Peyer's patch (tissue), 4 donors: ENCODE results near the gene MON1A. TPM values are rescaled to one million over a fixed set of nuclear protein-coding genes. Genes with fewer than 3 reads are reported as not detected.
"Not testable (repeated sequence)": the region's sequence is repeated elsewhere in the genome, so short reads cannot be mapped to it uniquely, and the experiment has no call there.

ENCODE experiments used
- DNase-seq, 3 donors: peaks; one replicate each; pipeline ENCODE4 v3.0.0-alpha.2; 2017 to 2019
- H3K27ac ChIP-seq, 4 donors: fragments of 200-600 bp; sonication (generic); one replicate each; pipeline ENCODE4 v1.5.1; 2016 to 2019
- H3K27me3 ChIP-seq, 2 donors: fragments of 200-600 bp; sonication (generic); one replicate each; pipeline ENCODE4 v1.5.1; 2019
- H3K36me3 ChIP-seq, 3 donors: fragments of 200-600 bp; sonication (generic); one replicate each; pipeline ENCODE4 v1.5.1; 2016 to 2019
- H3K4me1 ChIP-seq, 4 donors: fragments of 200-600 bp; sonication (generic); one replicate each; pipeline ENCODE4 v1.5.1; 2016 to 2019
- H3K4me3 ChIP-seq, 4 donors: fragments of 200-600 bp; sonication (generic); 1 replicate in 3 of 4; 2 replicates in 1 of 4; pipeline ENCODE4 v1.5.1; 2016 to 2019; ENCODE audit warnings: mild to moderate bottlenecking in 1 of 4
- H3K9me3 ChIP-seq, 4 donors: fragments of 200-600 bp; sonication (generic); one replicate each; pipeline ENCODE4 v1.5.1; 2016 to 2019; ENCODE audit warnings: mild to moderate bottlenecking in 1 of 4
- POLR2A ChIP-seq, 2 donors: fragments of 450-650 bp; IDR thresholded peaks; one replicate each; pipeline ENCODE4 v1.5.1; 2017; ENCODE audit warnings: antibody characterized with exemption in 2 of 2, mild to moderate bottlenecking in 2 of 2, moderate library complexity in 2 of 2
- total RNA-seq, 4 donors: library from RNA; depleted of rRNA; stranded (reverse); fragments of >200 nt; gene quantifications; one replicate each; pipeline ENCODE4 v1.1.0, GENCODE V29; 2016
- TF ChIP-seq, protein P1 (sequence below), 6 experiments: fragments of 450-650 bp in 4 of 6; fragments of 200-600 bp in 2 of 6; sonication (generic) in 1 of 6; IDR thresholded peaks; one replicate each; pipeline ENCODE4 v1.5.1; 2017 to 2019; ENCODE audit warnings: antibody characterized with exemption in 6 of 6, mild to moderate bottlenecking in 3 of 6, moderate library complexity in 1 of 6

MON1A gene
- total RNA-seq, 4 donors from 2014 or later, result 19.0 to 32.3 (median 22.5) TPM

DNA sequence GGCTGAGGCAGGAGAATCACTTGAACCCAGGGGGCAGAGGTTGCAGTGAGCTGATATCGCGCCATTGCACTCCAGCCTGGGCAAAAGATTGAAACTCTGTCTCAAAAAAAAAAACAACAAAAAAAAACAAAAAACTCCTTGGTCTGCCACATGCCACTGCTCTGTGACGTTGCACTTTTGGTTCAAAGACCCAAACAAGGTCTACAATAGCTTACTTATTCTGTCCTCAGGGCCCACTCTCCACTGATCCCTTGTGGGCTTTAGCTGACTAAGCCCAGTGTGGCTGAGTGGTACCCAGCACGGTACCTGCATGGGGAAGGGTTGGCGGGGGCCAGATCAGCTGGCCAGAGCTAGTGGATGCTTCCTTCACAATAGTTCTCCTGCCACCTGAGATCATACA, 1.8 kb downstream of the MON1A start:
- Histone ChIP-seq H3K4me1 (peaks cover 0 to 28% (median 9%) of the 10 kb centered on the region in 4 donors), H3K4me3 (no peak overlapping the region), H3K36me3 (no peaks in the 10 kb centered on the region), H3K9me3 (no peaks in the 10 kb centered on the region), H3K27me3 (no peaks in the 10 kb centered on the region), H3K27ac (peak overlapping the region in 2 of 4 donors; percentile 89 to 96)
- no peak for DNase-seq
- TF ChIP-seq, protein P1, sequence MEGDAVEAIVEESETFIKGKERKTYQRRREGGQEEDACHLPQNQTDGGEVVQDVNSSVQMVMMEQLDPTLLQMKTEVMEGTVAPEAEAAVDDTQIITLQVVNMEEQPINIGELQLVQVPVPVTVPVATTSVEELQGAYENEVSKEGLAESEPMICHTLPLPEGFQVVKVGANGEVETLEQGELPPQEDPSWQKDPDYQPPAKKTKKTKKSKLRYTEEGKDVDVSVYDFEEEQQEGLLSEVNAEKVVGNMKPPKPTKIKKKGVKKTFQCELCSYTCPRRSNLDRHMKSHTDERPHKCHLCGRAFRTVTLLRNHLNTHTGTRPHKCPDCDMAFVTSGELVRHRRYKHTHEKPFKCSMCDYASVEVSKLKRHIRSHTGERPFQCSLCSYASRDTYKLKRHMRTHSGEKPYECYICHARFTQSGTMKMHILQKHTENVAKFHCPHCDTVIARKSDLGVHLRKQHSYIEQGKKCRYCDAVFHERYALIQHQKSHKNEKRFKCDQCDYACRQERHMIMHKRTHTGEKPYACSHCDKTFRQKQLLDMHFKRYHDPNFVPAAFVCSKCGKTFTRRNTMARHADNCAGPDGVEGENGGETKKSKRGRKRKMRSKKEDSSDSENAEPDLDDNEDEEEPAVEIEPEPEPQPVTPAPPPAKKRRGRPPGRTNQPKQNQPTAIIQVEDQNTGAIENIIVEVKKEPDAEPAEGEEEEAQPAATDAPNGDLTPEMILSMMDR (IDR thresholded peaks at IDR 0.05), result no peak
- no peak for TF ChIP-seq POLR2A (IDR thresholded peaks at IDR 0.05)

DNA sequence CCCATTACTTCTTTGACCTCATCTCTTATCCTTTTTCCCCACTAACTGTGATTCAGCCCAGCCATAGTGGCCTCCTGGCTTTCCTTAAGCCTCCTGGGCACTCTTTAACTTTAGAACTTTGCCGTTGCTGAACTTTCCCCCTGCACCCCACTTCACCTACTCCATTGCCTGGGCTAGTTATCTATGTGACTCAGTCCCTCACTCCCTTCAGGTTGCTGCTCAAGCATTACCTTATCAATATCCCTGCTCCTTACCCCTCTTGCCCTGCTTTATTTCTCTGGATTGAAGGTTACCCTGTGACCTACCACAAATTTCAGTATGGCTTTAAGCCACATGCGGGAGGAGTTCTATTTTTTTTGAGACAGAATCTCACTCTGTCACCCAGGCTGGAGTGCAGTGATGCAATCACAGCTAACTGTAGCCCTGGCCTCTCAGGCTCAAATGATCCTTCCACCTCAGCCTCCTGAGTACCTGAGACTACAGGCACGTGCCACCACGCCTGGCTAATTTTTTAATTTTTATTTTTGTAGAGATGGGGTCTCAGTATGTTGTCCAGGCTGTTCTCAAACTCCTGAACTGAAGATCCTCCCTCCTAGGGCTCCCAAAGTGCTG, 3.4 kb downstream of the MON1A start:
- H3K27me3 ChIP-seq, result no peaks in the 10 kb centered on the region
- H3K4me1 ChIP-seq, result peaks cover 0 to 28% (median 9%) of the 10 kb centered on the region in 4 donors
- TF ChIP-seq, protein P1 (IDR thresholded peaks at IDR 0.05), result no peak
- TF ChIP-seq POLR2A (IDR thresholded peaks at IDR 0.05), result peak in 1 of 2 donors; percentile 6
- DNase-seq, result no peak
- no peak overlapping the region for H3K4me3 ChIP-seq
- no peaks in the 10 kb centered on the region for H3K9me3 ChIP-seq
- no peaks in the 10 kb centered on the region for H3K36me3 ChIP-seq
- H3K27ac ChIP-seq, result peak overlapping the region in 1 of 4 donors; percentile 68

DNA sequence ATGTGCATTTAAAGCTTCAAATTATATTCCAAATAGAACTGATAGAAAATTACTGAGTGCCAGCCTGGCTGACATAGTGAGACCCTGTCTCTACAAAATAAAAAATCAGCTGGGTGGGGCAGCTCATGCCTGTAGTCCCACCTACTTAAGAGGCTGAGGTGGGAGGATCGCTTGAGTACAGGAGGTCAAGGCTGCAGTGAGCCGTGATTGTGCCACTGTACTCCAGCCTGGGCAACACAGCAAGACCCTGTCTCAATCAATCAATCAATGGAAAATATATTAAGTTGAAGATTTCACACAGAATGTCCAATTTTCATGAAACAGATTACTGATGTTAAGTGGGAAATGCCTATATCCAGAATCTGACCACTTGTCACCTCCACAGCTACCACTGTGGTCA, 4.1 kb downstream of the MON1A start:
- DNase-seq, result no peak
- no peak overlapping the region for H3K4me3 ChIP-seq
- H3K4me1 ChIP-seq, result peaks cover 0 to 25% (median 7%) of the 10 kb centered on the region in 4 donors
- no peaks in the 10 kb centered on the region for H3K27me3 ChIP-seq
- H3K27ac ChIP-seq, result peak overlapping the region in 1 of 4 donors; percentile 68
- no peaks in the 10 kb centered on the region for H3K36me3 ChIP-seq
- TF ChIP-seq POLR2A (IDR thresholded peaks at IDR 0.05), result no peak
- TF ChIP-seq, protein P1 (IDR thresholded peaks at IDR 0.05), result no peak
- no peaks in the 10 kb centered on the region for H3K9me3 ChIP-seq

DNA sequence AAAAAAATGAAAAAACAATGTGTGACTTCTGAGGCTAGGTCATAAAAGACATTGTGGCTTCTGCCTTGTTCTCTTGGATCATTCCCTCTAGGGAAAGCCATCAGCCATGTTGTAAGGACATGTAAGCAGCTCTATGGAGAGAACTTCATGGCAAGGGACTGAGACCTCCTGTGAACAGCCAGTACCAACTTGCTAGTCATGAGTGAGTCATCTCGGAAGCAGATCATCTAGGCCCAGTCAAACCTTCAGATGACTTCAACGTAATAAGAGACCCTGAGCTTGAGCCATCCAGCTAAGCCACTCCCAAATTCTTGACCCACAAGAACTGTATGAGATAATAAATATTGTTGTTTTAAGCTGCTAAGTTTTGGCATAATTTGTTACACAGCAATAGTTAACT, 4.9 kb downstream of the MON1A start:
- Histone ChIP-seq H3K4me3 (no peak overlapping the region), H3K36me3 (no peaks in the 10 kb centered on the region), H3K27me3 (no peaks in the 10 kb centered on the region), H3K9me3 (no peaks in the 10 kb centered on the region), H3K27ac (no peak overlapping the region), H3K4me1 (peaks cover 0 to 21% (median 4%) of the 10 kb centered on the region in 4 donors)
- TF ChIP-seq, protein P1 (IDR thresholded peaks at IDR 0.05), result no peak
- TF ChIP-seq POLR2A (IDR thresholded peaks at IDR 0.05), result no peak
- no peak for DNase-seq

DNA sequence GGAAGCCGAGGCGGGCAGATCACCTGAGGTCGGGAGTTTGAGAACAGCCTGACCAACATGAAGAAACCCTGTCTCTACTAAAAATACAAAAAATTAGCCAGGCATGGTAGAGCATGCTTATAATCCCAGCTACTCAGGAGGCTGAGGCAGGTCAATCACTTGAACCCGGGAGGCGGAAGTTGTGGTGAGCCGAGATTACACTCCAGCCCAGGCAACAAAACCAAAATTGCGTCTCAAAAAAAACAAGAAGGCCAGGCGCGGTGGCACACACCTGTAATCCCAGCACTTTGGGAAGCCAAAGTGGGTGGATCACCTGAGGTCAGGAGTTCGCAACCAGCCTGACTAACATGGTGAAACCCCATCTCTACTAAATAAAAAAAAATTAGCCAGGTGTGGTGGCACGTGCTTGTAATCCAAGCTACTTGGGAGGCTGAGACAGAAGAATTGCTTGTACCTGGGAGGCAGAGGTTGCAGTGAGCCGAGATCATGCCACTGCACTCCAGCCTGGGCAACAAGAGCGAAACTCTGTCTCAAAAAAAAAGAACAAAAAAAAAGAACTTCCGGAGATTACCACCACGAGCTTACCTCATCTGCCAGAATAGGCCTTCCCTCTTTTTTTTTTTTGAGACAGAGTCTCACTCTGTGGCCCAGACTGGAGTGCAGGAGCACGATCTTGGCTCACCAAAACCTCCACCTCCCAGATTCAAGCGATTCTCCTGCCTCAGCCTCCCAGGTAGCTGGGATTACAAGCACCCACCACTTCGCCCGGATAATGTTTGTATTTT, 11.6 kb downstream of the MON1A start:
- not testable (repeated sequence) for H3K27ac ChIP-seq, DNase-seq, H3K4me3 ChIP-seq, H3K27me3 ChIP-seq, H3K9me3 ChIP-seq, H3K4me1 ChIP-seq, H3K36me3 ChIP-seq

DNA sequence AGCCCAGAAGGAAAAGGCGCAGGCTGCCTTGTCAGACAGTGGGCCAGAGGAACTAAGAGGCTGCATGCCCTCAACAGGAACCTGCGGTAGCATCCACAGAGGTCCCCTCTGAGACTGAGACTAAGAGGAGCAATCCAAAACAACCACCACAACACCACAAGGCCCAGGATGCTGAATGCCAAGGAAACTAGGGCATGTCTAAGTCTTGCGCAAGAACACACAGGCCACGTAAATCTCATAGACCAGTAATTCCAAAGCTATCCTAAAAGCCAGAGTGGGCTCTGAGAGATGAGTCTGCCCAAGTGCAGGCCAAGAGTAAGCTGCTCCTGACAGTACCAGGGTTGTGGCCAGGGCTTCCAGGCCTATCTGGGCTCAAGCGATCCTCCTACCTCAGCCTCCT, 12.9 kb downstream of the MON1A start:
- TF ChIP-seq POLR2A (IDR thresholded peaks at IDR 0.05), result no peak
- TF ChIP-seq, protein P1 (IDR thresholded peaks at IDR 0.05), result no peak
- no peaks in the 10 kb centered on the region for H3K4me1 ChIP-seq
- no peak for DNase-seq

More for the DNA sequence above, 12.9 kb downstream of the MON1A start:
- H3K9me3 ChIP-seq, result no peaks in the 10 kb centered on the region
- peaks cover 0 to 15% (median 0%) of the 10 kb centered on the region in 3 donors for H3K36me3 ChIP-seq
- no peak overlapping the region for H3K27ac ChIP-seq
- H3K27me3 ChIP-seq, result no peaks in the 10 kb centered on the region
- no peak overlapping the region for H3K4me3 ChIP-seq
